Natural killer cell (primary cell): ENCODE data around the gene AGPAT3. TPM values are rescaled to one million over a fixed set of nuclear protein-coding genes. Genes with fewer than 3 reads are reported as not detected.

Source experiments
- ATAC-seq, 3 donors: fragments of 150-1000 bp in 2 of 3; fragments of 200-7000 bp in 1 of 3; cut with Tn5 transposase; 1 replicate in 1 of 3; 2 replicates in 2 of 3; pipeline ENCODE4 v1.10.0; 2021; ENCODE audit warnings: mild to moderate bottlenecking in 2 of 3, moderate library complexity in 2 of 3
- DNase-seq, 2 donors: peaks; one replicate each; pipeline versions ENCODE4 v3.0.0 to v3.0.0-alpha.2; 2013 to 2021; ENCODE audit warnings: mixed read lengths in 1 of 2
- H3K27ac ChIP-seq: one replicate; pipeline ENCODE4 v1.5.1; 2013; ENCODE audit warnings: mild to moderate bottlenecking, low read length
- H3K27me3 ChIP-seq: one replicate; pipeline ENCODE4 v1.6.1; 2013; ENCODE audit warnings: low read length; ENCODE audit not compliant: control insufficient read depth, insufficient read depth
- H3K36me3 ChIP-seq: one replicate; pipeline ENCODE4 v1.6.1; 2013; ENCODE audit warnings: low read length; ENCODE audit not compliant: control insufficient read depth, insufficient read depth
- H3K4me1 ChIP-seq: one replicate; pipeline ENCODE4 v1.6.1; 2013; ENCODE audit warnings: low read length; ENCODE audit not compliant: control insufficient read depth, insufficient read depth
- H3K4me3 ChIP-seq: one replicate; pipeline ENCODE4 v1.5.1; 2013; ENCODE audit warnings: low read length
- H3K9me3 ChIP-seq: one replicate; pipeline ENCODE4 v1.6.1; 2013; ENCODE audit warnings: low read length; ENCODE audit not compliant: control insufficient read depth, insufficient read depth
- H3K27ac Mint-ChIP-seq, 2 donors: one replicate each; pipeline ENCODE4 v1.8.0; 2022; ENCODE audit warnings: mild to moderate bottlenecking in 2 of 2, mixed read lengths in 2 of 2, moderate library complexity in 1 of 2
- H3K27me3 Mint-ChIP-seq, 2 donors: one replicate each; pipeline ENCODE4 v1.8.0; 2022; ENCODE audit warnings: low read depth in 2 of 2, mixed read lengths in 2 of 2
- H3K36me3 Mint-ChIP-seq: one replicate; pipeline ENCODE4 v1.8.0; 2022; ENCODE audit warnings: mixed read lengths
- H3K4me1 Mint-ChIP-seq, 2 donors: one replicate each; pipeline ENCODE4 v1.8.0; 2022; ENCODE audit warnings: mixed read lengths in 2 of 2
- H3K4me3 Mint-ChIP-seq: one replicate; pipeline ENCODE4 v1.8.0; 2022; ENCODE audit warnings: mild to moderate bottlenecking, moderate library complexity, mixed read lengths
- H3K9me3 Mint-ChIP-seq, 2 donors: one replicate each; pipeline ENCODE4 v1.8.0; 2022; ENCODE audit warnings: mixed read lengths in 2 of 2
- CTCF ChIP-seq: fragments of 200-600 bp; IDR thresholded peaks from one replicate; pipeline ENCODE4 v1.8.0; 2022; ENCODE audit warnings: antibody characterized with exemption
- WGBS: methylation state at CpG from one replicate; pipeline ENCODE4 v1.1.7; 2013; ENCODE audit warnings: missing lambda C conversion rate; ENCODE audit not compliant: insufficient coverage; 5-methylcytosine and 5-hydroxymethylcytosine counted together
- intact Hi-C: fragments of 100-400 bp; cut with micrococcal nuclease; formaldehyde crosslinking; loops from one replicate; pipeline ENCODE4 v1.14.2; 2022
- total RNA-seq, 4 donors: library from RNA; stranded (reverse); fragments of 120-200 nt in 1 of 4; gene quantifications; one replicate each; pipeline versions ENCODE4 v1.2.3 to v1.2.4, GENCODE V29; 2013 to 2022

AGPAT3 gene
- total RNA-seq, 3 donors from 2014 or later (not counting 1 experiment from before 2014, with no cell fraction given), result 39.5 to 45.7 (median 42.3) TPM

- no peak overlapping the region for H3K4me3 Mint-ChIP-seq
- no peak overlapping the region for H3K27ac ChIP-seq
- no peaks in the 10 kb centered on the region for H3K27me3 Mint-ChIP-seq
- H3K9me3 Mint-ChIP-seq, result no peaks in the 10 kb centered on the region
- ATAC-seq (no peak), DNase-seq (peak in 1 of 2 donors; percentile 14)
- intact Hi-C loops, result no loop called here
- no peak overlapping the region for H3K27ac Mint-ChIP-seq
- WGBS, result 88% methylated on average over 24 of the region's 24 CpGs
- H3K4me1 ChIP-seq, result peaks cover 12% of the 10 kb centered on the region
- H3K36me3 ChIP-seq, result no peaks in the 10 kb centered on the region
- no peaks in the 10 kb centered on the region for H3K4me1 Mint-ChIP-seq
- no peak for TF ChIP-seq CTCF
- peaks cover 15% of the 10 kb centered on the region for H3K9me3 ChIP-seq
- no peaks in the 10 kb centered on the region for H3K36me3 Mint-ChIP-seq
- no peaks in the 10 kb centered on the region for H3K27me3 ChIP-seq
- no peak overlapping the region for H3K4me3 ChIP-seq
These were observed 96.4 kb downstream of the AGPAT3 start for GRCh38 chr21:43961382-43961909.

- WGBS, result 95% methylated on average over 17 of the region's 17 CpGs
- no peak overlapping the region for H3K4me3 ChIP-seq
- no peak for ATAC-seq
- no peak for TF ChIP-seq CTCF
- no peaks in the 10 kb centered on the region for H3K27me3 ChIP-seq
- Mint-ChIP-seq H3K27ac (no peak overlapping the region), H3K9me3 (no peaks in the 10 kb centered on the region), H3K36me3 (no peaks in the 10 kb centered on the region), H3K27me3 (no peaks in the 10 kb centered on the region), H3K4me1 (no peaks in the 10 kb centered on the region), H3K4me3 (no peak overlapping the region)
- no peaks in the 10 kb centered on the region for H3K9me3 ChIP-seq
- no peak overlapping the region for H3K27ac ChIP-seq
- intact Hi-C loops, result no loop called here
- peaks cover 12% of the 10 kb centered on the region for H3K36me3 ChIP-seq
- no peak for DNase-seq
- H3K4me1 ChIP-seq, result no peaks in the 10 kb centered on the region
These were observed 101.0 kb downstream of the AGPAT3 start for GRCh38 chr21:43965911-43966585.

- Histone ChIP-seq H3K27ac (no peak overlapping the region), H3K4me3 (no peak overlapping the region), H3K4me1 (no peaks in the 10 kb centered on the region), H3K27me3 (no peaks in the 10 kb centered on the region), H3K36me3 (peaks cover 18% of the 10 kb centered on the region), H3K9me3 (no peaks in the 10 kb centered on the region)
- TF ChIP-seq CTCF, result no peak
- ATAC-seq (no peak), DNase-seq (no peak)
- H3K27ac Mint-ChIP-seq, result no peak overlapping the region
- H3K9me3 Mint-ChIP-seq, result no peaks in the 10 kb centered on the region
- no peaks in the 10 kb centered on the region for H3K36me3 Mint-ChIP-seq
- 96% methylated on average over 18 of the region's 18 CpGs for WGBS
- H3K4me3 Mint-ChIP-seq, result no peak overlapping the region
- intact Hi-C loops, result no loop called here
- no peaks in the 10 kb centered on the region for H3K4me1 Mint-ChIP-seq
- H3K27me3 Mint-ChIP-seq, result no peaks in the 10 kb centered on the region
These were observed 102.0 kb downstream of the AGPAT3 start for GRCh38 chr21:43966946-43967512.
